ENCODE results near the gene SLC13A3.

SLC13A3 gene, protein sequence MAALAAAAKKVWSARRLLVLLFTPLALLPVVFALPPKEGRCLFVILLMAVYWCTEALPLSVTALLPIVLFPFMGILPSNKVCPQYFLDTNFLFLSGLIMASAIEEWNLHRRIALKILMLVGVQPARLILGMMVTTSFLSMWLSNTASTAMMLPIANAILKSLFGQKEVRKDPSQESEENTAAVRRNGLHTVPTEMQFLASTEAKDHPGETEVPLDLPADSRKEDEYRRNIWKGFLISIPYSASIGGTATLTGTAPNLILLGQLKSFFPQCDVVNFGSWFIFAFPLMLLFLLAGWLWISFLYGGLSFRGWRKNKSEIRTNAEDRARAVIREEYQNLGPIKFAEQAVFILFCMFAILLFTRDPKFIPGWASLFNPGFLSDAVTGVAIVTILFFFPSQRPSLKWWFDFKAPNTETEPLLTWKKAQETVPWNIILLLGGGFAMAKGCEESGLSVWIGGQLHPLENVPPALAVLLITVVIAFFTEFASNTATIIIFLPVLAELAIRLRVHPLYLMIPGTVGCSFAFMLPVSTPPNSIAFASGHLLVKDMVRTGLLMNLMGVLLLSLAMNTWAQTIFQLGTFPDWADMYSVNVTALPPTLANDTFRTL

GRCh38 chr20:46651091-46651962, at the start of gene SLC13A3:
TSS of gene SLC13A3 (minus strand) at chr20:46651459. CDS start at chr20:46651421, 38 bp downstream.
- peak; percentile 54 for DNase-seq

DNA sequence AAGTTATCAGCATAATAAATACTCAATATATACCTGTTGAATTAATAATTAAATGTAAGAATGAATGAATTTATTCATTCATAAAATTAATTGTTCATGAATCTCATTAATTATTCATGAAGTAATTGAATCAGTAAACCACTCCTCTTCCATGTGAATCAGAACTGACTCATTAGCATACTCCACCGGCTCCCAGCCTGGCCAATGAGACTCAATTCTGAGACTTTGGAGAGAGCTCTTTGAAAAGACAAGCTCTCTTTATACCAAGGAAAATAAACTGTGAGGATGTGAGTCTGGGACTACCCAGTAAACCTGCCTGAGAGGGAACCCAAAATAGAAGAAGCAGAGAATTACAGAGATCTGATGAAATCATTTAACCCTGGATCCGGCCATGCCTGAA, 49.8 kb upstream of the SLC13A3 start:
- DNase-seq, result no peak

DNA sequence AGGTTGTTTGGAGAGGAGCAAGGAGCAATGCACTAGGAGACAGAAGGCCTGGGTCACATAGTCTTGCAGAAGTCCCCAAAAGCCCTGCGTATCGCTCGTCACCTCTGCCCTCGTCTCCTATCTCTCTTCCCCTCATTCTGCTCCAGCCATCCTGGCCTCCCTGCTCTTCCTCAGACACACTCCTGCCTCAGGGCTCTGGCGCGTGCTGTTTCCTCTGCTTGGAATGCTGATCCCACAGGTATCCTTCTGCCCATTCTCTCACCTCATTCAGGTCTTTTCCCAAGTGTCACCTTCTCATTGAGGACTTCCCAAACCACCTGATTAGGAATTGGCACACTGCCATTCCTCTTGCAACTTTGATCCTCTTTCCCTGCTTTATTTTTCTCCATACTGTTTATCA, 49.2 kb upstream of the SLC13A3 start:
- no peak for DNase-seq

DNA sequence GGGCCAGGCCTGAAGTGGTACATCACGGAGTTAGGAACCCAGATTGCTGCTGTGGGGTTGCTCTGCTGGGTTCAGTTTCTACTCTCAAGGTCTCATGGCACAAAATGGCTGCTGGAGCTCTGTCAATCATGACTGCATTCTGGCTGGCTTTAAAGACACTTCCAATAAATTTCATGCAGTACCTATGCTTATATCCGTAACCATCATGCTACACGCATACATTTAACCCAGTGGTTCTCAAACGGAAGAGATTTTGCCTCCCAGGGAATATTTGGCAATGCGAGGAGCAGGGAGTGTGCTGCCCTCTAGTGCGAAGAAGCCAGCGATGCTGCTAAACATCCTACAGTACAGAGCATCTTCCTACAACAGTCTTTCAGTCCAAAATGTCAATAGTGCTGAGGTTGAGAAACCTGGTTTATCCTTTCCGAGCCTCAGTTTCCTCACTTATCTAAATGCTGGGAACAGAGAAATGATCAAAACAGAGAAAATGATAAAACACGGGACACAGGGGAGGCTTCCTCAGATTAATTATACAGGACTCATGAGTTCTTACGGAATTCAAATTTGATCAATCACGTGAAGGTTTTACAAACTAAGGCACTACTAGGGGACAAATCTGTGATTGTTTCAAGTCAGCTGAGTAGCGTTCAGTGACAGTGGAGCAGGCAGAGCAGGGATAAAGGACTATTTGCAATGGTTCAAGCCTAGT, 48.5 kb upstream of the SLC13A3 start:
- DNase-seq, result no peak

- DNase-seq, result no peak
Observed at GRCh38 chr20:46698788-46699187, 47.5 kb upstream of the SLC13A3 start.

- DNase-seq, result no peak
Observed at GRCh38 chr20:46696791-46697279, 45.6 kb upstream of the SLC13A3 start.

DNA sequence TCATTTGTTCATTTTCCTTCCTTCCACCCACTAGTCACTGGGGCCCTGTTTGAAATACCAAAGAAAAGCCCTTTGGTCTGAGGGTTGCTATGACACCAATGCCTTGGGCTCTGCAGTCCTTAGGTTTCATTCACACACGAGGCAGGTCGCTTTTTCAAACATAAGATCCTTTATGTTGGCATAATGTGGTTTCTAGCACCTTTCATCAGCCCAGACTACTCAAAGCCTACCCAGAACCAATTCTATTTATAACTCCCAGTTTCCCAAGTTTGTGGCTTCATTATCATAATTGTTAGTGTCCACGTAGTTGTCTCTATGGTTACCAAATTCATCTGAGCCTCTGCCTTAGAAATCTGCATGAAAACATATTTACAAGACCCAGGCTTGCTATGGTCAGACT, 44.6 kb upstream of the SLC13A3 start:
- DNase-seq, result peak; percentile 15

- DNase-seq, result no peak
Observed at GRCh38 chr20:46694484-46694883, 43.2 kb upstream of the SLC13A3 start.

GRCh38 chr20:46691196-46691595, 39.9 kb upstream of the SLC13A3 start:
- DNase-seq, result no peak

DNA sequence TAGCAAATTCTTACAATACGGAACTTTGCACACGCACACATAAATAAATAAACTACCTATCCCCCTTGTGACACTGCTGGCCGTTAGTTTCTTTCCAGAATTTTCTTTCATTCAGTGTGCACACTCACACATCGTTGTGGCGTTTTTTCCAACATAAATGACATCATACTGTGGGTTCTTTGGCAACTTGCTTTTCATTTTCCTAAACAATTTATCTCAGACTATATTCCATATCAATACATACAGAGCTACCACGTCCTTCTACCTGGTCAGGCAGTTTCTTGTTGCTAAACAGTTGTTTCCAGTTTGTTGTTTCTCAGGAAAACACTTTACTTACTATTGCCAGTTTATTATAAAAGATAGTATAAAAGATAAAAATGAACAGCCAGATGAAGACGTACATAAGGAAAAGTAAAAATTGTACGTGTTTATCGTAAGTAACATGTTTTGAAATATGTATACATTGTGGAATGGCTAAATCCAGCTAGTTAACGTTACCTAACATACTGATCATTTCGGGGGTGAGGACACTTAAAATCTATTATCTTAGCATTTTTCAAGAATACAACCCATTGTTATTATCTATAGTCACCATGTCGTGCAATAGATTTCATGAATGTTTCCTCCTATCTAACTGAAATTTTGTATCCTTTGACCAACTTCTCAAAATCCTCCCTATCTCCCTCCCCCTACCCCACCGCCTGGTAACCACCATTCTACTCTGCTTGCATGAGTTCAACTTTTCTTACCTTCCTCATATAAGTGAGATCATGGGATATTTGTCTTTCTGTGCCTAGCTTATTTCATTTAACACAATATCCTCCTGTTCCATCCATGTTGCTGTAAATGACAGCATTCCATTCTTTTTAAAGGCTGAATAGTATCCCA, 39.2 kb upstream of the SLC13A3 start:
- no peak for DNase-seq

DNA sequence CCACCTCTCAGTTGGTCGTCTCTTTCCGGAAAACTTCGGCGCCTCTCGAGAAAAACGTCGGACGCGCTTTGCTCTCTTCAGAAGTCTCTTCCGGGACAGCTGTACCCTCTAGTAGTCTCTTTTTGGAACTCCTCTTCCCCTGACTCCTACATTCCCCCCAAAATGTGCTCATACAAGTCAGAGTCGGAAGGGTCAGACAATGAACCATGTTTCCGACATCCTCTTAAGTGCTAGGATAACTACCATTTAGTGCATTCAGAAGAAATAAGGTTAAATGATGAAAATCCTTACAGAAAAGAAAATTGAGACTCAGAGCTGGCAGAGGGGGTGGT, 38.5 kb upstream of the SLC13A3 start:
- DNase-seq, result no peak

GRCh38 chr20:46689082-46689753, 38.0 kb upstream of the SLC13A3 start, which contains the start of gene TP53RK:
TSS of gene TP53RK (minus strand) at chr20:46689444. CDS start at chr20:46689414, 30 bp downstream.
- peak; percentile 99 for DNase-seq

- DNase-seq, result no peak
Observed at GRCh38 chr20:46688151-46689081, 37.2 kb upstream of the SLC13A3 start.

DNA sequence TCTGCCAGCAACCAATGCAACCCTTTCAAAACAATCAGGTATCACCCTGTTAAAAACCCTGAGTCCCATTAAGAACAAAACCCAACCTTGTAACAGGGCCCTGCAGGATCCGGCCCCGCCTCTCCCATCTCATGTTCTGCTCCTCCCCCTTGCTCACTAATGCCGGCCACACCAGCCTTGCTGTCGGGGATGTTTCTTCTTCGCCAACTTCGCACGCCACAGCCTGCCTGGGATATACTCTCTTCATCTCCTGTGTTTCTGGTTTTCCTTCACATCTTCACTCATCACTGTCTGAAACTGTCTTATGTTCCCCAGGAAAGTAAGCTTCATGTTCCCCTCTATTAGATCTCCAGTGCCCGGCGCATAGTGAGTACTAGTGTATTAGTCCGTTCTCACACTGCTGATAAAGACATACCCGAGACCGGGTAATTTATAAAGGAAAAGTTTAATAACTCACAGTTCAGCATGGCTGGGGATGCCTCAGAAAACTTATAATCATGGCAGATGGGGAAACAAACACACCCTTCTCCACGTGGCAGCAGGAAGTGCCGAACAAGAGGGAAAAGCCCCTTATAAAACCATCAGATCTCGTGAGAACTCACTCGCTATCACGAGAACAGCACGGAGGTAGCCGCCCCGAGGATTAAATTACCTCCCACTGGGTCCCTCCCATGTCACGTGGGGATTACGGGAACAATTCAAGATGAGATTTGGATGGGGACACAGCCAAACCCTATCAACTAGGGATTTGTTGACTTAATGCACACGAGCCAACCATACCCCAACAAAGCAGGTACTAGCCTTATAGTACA, 32.9 kb upstream of the SLC13A3 start:
- no peak for DNase-seq

GRCh38 chr20:46683668-46683938, 32.3 kb upstream of the SLC13A3 start:
- no peak for DNase-seq

DNA sequence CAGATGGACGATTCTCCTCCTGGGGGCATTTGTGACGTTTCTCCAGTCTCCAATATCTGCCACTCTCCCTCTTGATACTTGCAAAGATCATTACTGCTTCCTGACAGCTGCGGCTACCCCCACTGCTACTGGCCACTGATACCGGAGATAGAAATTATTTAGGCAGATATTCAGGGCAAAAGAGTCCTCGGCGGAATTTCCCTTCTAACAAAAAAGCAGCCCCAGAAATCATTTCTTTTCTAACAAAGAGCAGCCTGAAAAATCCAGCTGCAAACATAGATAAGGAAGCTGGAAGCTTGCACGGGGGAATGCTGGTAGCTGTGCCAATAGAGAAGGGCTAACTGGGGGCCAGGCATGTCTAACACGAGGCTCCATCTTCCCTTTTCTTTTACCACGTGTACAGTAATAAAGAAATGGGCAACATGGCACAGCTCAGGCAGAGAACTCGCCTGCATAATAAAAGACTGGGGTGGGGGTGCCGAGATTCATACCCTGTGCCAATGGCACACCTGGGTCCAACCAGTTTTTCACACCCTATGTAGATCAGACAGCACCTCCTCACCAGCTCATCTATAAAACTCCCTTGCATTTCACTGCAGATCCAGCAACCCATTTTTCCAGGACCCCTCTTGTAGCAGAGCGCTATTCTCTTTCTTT, 31.9 kb upstream of the SLC13A3 start:
- no peak for DNase-seq

DNA sequence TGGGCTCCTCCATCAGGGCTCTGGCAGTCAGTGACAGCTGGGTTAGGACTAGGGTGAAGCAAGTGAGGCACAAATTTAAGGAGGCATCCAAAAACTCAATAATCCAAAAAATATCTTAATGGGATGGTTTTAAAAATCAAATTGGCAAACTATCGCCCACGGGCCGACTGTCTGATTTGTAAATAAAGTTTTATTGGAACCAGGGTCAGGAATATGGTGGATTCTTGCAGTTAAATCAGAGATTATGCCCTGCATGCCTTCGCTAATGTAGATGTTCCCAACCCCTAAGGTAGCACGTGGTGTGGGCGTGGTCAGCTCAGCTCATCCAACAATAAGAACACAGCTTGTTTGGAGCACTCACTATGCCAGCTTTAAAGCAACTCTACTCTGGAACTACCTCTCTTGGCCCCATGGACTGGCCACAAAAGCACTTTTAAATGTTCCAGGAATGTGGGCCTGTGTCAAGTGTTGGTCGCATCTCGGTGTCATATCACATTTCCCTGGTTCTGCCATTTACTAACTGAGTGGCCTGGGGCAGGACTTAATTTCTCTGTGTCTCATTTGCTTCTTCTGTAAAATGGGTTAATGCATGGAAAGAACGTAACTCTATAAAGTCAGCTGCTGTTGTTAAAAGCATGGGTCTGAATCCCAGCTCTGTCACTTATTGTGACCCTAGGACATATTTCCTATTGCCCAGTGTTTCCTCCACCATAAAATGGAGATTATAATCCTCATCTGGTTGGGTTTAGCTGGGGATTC, 31.0 kb upstream of the SLC13A3 start:
- DNase-seq, result no peak

Data from NCI-H2227 treated with DMSO at 0.1 percent for 48 hours (cell line).